D721Med (cell line): Measurements from ENCODE around the gene CUL7.

Source experiments
- DNase-seq: peaks from one replicate; pipeline ENCODE4 v3.0.0; 2011; ENCODE audit warnings: low spot score; ENCODE audit not compliant: insufficient read length
- FAIRE-seq: peaks from 2 replicates; lab custom pipeline; 2011; peaks lifted over from hg19 to GRCh38; lab: Jason Lieb, UNC
- CTCF ChIP-seq: IDR thresholded peaks from 2 replicates; pipeline ENCODE4 v1.5.1; 2012; ENCODE audit warnings: mild to moderate bottlenecking, control low read depth; ENCODE audit not compliant: insufficient read depth; ENCODE audit errors: missing control alignments

The CUL7 gene

GRCh38 chr6:43014434-43014909, 39.2 kb downstream of the CUL7 start:
- FAIRE-seq = no peak
- peak; percentile 68 for DNase-seq
- no peak for TF ChIP-seq CTCF

- TF ChIP-seq CTCF = no peak
- FAIRE-seq = peak; percentile 38
- peak; percentile 91 for DNase-seq
Measured at GRCh38 chr6:43013843-43014433, 39.7 kb downstream of the CUL7 start, which contains the start of the genes KLHDC3 and MEA1. KLHDC3 (plus strand) TSS chr6:43014249; CDS start chr6:43017193, 2,944 bp downstream. MEA1 (minus strand) TSS chr6:43013946; CDS start chr6:43013813, 133 bp downstream.

- FAIRE-seq (no peak), DNase-seq (no peak)
- TF ChIP-seq CTCF = no peak
Measured at GRCh38 chr6:43013097-43013842, 40.4 kb downstream of the CUL7 start.

- DNase-seq = no peak
- FAIRE-seq = no peak
- TF ChIP-seq CTCF = no peak
Measured at GRCh38 chr6:43012364-43012763, 41.3 kb downstream of the CUL7 start.

GRCh38 chr6:43011207-43011606, 42.4 kb downstream of the CUL7 start:
- TF ChIP-seq CTCF = no peak
- no peak for FAIRE-seq
- no peak for DNase-seq

- FAIRE-seq (no peak), DNase-seq (no peak)
- TF ChIP-seq CTCF = peak; percentile 34
Measured at GRCh38 chr6:43009124-43009523, 44.5 kb downstream of the CUL7 start.

GRCh38 chr6:43007126-43007525, 46.5 kb downstream of the CUL7 start:
- FAIRE-seq (no peak), DNase-seq (no peak)
- no peak for TF ChIP-seq CTCF
